Measurements from ENCODE around the gene CRELD2.

GRCh38 chr22:49925525-49926128 lies 7.2 kb downstream of the CRELD2 start:
- no peak for TF ChIP-seq REST (IDR thresholded peaks at IDR 0.05; ENCODE audit: borderline replicate concordance)
- no peak for TF ChIP-seq SMC3 (conservative IDR thresholded peaks at IDR 0.05; ENCODE audit: poor library complexity)
- no peak for TF ChIP-seq CTCF (IDR thresholded peaks at IDR 0.05; ENCODE audit: poor library complexity, severe bottlenecking)
- TF ChIP-seq EZH2 (IDR thresholded peaks at IDR 0.05; ENCODE audit: borderline replicate concordance, insufficient read depth, low read length, poor library complexity, severe bottlenecking): no peak
- TF ChIP-seq POLR2AphosphoS5 (IDR thresholded peaks at IDR 0.05): no peak

Data from neural cell (in vitro differentiated cells).